Activated CD8-positive, alpha-beta memory T cell treated with anti-CD3 and anti-CD28 coated beads for 24 hours (primary cell): ENCODE data around the gene CPA1.

Source experiments
- DNase-seq: peaks from one replicate; pipeline ENCODE4 v3.0.0-alpha.2; 2020

CPA1 gene

GRCh38 chr7:130379921-130380860 is at the start of gene CPA1:
Gene CPA1, plus strand, starts transcription at chr7:130380494. Its CDS starts 27 bp downstream, at chr7:130380521.
- DNase-seq = no peak

DNA sequence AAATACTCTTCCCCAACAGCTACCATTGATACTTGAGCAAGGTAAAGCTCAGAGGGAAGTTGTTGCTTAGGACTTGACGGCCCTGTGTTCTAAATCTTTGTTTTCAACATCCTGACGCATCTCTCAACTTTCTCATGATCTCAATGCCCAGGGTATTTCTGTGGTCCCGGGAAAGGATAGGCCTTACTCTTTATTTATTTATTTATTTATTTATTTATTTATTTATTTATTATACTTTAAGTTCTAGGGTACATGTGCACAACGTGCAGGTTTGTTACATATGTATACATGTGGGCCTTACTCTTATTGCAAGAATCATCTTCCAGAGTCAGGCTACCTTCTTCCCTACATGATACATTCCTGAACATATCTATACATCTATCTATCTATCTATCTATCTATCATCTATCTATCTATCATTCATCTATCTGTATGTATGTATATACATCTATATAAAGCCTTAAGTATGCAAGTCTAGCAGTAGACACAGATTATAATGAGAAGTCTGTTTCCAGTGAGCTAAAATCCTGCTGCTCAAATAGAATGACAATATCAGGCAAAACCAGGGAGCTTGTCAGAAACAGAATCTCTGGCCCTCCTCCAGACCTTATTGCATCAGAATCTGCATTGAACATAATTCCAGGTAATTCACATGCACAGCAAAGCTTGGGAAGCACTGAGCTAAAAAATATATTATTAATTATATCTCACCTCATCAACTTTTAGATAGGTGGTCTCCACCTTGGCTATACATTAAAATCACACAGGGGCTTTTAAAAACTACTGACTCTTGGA is 47.8 kb upstream of the CPA1 start:
- no peak for DNase-seq

- DNase-seq = no peak
These were observed 46.5 kb upstream of the CPA1 start for GRCh38 chr7:130333832-130334231.

- no peak for DNase-seq
These were observed 46.0 kb upstream of the CPA1 start for GRCh38 chr7:130334274-130334673.

DNA sequence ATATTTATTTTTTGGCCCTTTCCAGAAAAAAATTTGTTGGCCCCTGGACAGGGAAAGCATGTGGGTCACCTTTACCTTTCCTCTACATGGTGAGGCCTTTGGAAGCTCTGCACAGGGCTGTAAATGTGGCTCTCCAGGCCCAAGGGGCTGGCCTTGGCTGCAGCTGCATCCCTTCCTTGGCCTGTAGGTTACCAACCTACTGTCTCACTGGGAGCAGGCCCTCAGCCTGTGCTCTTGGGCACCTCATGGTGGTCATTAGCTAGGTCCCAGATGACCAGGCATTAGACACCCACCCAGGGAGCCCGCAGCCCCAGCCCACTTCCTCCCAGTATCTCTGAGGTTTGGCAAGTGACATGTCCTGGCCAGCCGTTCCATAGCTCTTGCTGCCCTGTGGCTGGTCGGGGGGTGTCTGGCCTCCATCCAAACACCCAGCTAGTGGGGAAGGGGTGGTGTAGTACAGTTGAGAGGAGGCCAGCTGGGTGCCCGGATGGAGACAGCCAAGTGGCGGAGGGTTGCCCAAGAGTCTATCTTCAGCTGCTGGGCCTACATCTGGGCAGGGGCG is 42.8 kb upstream of the CPA1 start:
- DNase-seq = no peak

DNA sequence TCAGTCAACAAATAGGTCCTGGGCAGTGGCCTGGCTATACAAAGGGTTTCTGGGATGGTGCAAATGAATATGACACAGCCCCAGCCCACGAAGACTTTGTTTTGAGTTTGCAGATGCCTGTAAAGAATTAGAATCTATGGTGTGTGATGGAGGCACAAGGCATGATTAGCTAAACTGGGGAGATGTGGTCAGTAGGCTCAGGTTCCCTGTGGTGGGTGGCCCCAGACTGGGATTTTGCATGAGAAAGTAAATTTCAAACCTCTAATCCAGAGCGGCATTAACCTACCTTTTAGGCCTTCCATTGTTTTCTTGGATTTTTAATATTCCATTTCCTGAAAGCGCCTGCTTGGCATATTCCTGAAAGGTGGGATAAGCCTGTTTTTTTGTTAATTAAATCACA is 42.1 kb upstream of the CPA1 start:
- no peak for DNase-seq

DNA sequence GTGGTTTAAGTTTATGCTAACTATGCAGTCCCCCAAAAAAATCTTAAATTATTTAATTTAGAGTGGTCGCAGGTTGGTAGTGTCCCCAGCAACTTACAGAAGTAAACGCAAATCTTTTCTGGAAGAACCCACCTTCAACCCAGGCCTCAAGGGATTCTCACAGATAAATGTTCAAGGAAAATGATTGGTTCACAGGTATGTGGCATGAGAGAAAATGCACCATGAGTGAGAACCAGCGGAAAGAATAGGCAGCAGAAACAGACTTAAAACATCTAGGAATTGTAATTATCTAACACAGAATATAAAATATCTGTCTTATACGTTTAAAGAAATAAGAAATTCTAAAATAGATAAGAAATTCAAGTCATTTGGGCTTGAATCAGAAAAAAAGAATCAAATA is 38.4 kb upstream of the CPA1 start:
- no peak for DNase-seq

- no peak for DNase-seq
These were observed 37.5 kb upstream of the CPA1 start for GRCh38 chr7:130342701-130343380.

DNA sequence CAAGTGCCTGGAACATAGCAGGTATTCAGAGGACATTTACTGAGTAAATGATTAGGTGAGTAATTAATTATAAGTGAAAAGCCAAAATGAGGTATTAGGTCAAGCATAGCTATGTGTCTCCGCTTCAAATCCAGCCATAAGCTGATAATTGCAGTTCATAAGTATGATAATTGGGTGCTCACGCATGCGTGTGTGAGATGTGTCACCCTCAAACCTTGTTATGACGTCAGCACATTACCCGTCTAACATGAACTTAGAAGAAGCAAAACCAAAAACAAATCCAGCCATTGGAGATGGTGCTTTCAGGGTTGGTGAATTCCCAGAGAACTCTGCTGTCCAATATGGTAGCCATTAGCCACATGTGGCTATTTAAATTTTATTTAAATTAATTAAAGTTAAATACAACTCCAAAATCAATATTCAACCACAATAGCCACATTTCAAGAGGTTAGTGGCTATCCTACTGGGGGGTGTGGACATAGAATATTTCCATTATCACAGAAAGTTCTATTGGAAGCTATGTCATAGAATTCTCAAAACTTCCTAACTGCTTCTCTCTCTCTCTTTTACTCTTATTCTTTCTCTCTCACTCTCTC is 35.9 kb upstream of the CPA1 start, which contains the start of gene CPA5:
CPA5 (plus strand) TSS at position 546 of the 596 bp plus-strand sequence. CDS start 1,670 bp downstream, outside the sequence.
- DNase-seq = no peak

- DNase-seq = no peak
These were observed 35.2 kb upstream of the CPA1 start for GRCh38 chr7:130345136-130345535.

DNA sequence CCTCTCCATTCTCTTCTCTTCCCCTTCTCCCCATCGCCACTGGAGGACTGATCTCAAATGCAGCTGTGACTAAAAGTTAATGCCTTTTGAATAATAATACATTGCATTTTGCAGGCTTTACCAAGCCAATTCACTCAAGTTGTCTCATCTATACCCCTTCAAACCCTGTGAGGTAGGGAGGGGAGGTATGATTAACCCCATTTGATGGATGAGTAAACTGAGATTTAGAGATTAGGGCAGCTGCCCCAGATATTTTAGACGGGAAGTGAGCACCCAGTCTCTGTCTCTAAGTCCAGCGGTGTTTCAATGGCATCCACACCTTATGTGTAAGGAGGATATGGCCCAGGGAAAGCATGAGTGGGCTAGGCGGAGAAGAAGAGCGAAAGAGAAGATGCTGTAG is 34.6 kb upstream of the CPA1 start:
- no peak for DNase-seq

DNA sequence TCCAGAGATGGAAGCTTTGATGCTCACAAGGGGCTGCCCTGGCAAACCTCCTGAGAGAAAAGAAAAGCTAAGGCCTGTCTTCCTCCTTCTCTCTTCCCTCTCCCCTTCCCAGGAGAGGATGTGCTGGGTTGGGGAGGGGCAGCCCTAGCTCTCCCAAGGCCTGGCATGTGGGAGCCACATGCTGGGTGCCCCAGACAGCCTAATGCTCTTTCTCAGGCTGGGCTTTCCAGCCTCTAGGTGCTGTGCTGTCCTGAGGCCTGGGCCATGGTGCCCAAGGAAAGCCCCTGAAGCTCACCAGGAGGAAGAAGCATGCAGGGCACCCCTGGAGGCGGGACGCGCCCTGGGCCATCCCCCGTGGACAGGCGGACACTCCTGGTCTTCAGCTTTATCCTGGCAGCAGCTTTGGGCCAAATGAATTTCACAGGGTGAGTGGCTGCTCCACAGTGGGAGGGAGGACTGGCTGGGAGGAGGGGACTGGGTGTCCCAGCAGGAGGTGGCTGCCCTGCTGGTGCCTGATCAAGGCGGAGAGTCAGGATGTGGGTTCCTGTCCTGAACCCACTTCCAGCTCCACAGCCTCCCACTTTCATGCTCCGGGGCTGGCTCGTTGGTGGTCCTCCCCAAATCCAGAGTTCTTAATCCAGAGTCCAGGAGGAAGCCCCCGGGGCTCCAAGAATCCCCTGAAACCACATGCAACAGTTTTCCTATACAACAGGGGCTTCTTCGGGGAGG is 34.0 kb upstream of the CPA1 start:
- no peak for DNase-seq

DNA sequence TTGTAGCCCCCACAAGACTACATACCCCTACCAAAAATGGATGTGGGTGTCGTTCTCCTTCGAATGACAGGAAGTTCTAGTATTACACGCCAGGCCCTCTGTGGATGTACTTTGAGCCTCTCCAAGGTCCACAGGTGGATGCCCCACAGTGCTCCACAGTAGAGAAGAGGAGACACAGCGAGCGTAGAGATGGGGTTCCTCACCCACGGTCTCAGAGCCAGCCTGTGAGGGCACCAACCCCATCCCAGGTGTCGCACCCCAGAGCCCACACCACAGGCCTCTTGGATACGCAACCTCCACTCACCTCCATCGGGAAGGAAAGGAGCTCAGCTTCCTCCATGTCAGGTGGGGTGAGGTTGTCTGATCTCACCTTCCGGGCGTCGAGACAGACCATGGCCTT is 33.4 kb upstream of the CPA1 start:
- DNase-seq = no peak

DNA sequence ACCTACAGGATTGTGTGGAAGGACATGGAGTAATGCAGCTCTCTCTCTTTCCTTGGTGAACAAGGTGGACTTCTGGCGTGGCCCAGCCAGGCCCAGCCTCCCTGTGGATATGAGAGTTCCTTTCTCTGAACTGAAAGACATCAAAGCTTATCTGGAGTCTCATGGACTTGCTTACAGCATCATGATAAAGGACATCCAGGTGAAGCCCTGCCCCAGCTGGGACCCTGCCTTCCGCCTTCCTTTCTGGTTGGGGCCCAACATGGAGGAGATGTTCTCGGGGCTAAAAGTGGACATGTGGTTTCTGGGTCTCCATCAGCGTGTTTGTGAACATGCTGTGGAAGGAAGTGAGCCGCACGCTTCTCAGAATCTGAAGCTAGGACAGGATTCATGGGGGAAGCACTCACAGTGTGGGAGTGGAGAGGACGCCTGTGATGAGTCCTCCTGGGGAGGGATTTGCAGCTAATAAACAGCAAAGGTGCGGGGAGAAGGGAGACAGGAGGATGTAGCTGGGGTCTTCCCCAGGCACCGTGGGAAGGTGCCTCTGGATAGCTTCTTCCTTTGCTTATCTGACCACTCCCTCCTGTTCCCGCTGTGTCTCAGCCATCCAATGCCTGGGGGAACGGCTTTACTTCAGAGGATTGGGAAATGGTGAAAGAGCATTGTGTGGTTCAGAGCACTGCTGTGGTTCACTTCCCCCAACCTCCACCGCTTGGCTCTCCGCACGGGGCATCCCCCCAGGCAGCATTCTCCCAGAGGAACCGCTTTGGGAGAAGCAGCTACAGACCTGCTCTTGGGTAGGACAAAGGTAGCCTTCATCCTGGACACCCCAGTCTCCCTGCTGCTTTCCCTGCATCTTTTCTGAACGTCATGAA is 30.1 kb upstream of the CPA1 start:
- DNase-seq = no peak

DNA sequence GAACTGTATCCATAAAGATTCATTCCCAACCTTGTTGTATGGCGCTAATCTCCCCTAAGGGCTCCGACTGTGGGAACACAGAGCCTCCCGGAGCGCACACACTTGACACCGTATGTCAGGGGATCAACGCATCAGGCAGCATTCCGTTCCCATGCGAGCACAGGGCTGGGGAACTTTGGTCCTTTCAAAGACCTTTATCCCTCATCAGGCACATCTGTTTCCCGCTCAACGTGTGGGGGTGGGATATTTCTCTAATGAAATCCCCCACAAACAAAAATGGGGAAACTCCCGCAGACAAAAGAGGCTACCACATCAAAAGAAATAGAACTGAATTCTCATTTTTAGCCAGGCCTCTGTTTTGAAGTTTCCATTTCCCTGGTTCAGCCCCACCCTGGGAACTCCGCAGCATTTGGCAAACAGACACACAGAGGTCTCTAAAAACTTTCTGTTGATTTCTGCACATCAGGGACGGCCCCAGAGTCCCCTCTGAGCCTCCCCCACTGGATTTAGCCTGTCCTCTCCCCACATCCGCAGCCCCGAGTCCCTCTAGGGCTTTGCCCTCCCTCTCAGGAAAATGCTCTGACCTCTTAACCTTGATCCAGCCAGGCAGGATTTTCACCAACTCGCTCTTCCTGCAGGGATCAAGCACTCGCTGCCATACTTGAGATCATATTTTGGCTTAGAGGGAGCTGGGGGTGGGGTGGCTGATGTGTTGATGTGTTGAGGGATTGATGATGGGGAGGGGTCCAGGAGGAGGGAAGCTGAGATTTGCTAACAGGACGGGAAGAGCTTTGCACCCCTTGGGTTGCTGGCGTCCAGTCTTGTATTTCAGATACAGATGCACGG is 29.1 kb upstream of the CPA1 start:
- DNase-seq = no peak

GRCh38 chr7:130351791-130352090 is 28.6 kb upstream of the CPA1 start:
- DNase-seq = no peak

DNA sequence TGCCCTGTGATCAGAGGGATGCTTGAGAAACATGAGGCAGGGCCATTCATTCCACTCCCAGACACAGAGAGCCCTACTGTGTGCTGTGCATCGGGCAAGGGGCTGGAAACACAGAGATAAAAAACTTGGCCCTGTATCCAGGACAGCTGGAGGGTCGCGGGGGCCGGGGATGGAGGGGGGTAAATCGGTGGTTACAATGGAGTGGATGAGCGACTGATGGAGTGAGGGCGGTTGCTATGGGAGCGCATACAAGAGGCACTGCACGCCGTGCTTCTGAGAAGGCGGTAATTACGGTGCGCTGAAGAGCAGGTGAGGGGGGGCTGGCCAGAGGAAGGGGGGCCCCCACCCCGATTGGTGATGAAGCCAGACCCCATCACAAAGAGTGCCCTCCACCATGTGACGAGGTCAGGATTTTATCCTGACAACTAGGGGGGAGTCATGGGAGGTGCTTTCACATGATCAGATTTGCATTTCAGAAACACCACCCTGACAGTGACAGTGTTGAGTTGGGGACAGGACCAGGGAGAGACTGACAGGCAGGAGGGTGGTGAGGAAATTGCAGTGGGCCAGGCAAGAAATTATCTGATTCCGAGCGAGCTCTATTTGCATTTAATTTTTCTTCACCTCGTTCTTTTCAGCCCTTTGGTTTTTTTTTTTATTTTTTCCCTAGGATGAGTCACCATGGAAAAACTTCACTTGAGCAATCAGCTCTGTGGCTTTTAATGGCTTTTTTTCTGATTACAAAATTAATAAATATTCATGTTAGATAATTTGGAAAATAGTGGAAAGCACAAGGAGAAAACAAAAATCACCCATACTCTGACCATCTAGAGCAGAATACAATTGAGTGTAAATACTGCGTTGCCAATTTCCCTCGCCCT is 27.9 kb upstream of the CPA1 start:
- DNase-seq = no peak

DNA sequence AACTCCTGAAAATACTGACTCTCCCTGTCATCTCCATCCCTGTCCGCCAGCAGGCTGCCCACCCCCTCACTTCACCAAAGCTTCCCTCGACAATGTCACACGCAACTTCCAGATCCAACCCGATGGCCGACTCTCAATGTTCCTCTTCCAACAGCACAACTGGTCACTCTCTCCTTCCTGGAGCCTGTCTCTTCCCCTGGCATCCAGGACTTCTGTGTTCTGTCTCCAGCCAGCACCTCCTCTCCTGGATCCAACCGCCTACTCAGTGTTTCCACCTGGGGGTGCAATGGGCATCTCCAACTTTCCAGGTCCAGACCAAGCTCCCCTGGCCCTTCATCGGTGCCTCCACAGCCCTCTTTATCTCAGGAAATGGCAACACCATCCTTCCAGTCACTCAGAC is 27.1 kb upstream of the CPA1 start:
- DNase-seq = no peak
